SK-N-MC (cell line): ENCODE data around the gene KRT71.
"Not testable (repeated sequence)": the region's sequence is repeated elsewhere in the genome, so short reads cannot be mapped to it uniquely, and the experiment has no call there.

Experiments
- DNase-seq: peaks from one replicate; pipeline ENCODE4 v3.0.0-alpha.2; 2011; ENCODE audit warnings: low read depth, low spot score
- H3K27ac ChIP-seq: fragments of 200-600 bp; sonication (generic); 2 replicates; pipeline ENCODE4 v1.5.1; 2016; ENCODE audit warnings: mixed run types
- H3K36me3 ChIP-seq: fragments of 200-600 bp; sonication (generic); 2 replicates; pipeline ENCODE4 v1.6.1; 2017; ENCODE audit warnings: antibody characterized with exemption, low read length, mixed read lengths; ENCODE audit not compliant: insufficient read depth
- H3K4me3 ChIP-seq: fragments of 200-600 bp; sonication (generic); 2 replicates; pipeline ENCODE4 v1.5.1; 2016
- H3K9ac ChIP-seq: fragments of 200-600 bp; sonication (generic); 2 replicates; pipeline ENCODE4 v1.8.0; 2017; ENCODE audit warnings: mixed run types, mixed read lengths; ENCODE audit not compliant: insufficient read length
- H3K9me3 ChIP-seq: fragments of 200-600 bp; sonication (generic); 2 replicates; pipeline ENCODE4 v1.6.1; 2017; ENCODE audit warnings: low read depth, mild to moderate bottlenecking, antibody characterized with exemption, low read length, moderate library complexity, mixed read lengths
- EZH2 ChIP-seq: fragments of 200-600 bp; sonication (generic); IDR thresholded peaks from one replicate; pipeline ENCODE4 v1.6.1; 2017; ENCODE audit warnings: antibody characterized with exemption
- FOXP2 ChIP-seq: optimal IDR thresholded peaks from 2 replicates; pipeline ENCODE3; 2011; ENCODE audit warnings: mild to moderate bottlenecking, moderate library complexity; ENCODE audit not compliant: insufficient read depth; ENCODE audit errors: extremely low read length, control extremely low read depth
- POLR2AphosphoS5 ChIP-seq: IDR thresholded peaks from 2 replicates; pipeline ENCODE4 v1.6.1; 2012; ENCODE audit warnings: mild to moderate bottlenecking, low read depth, low read length, borderline replicate concordance

KRT71 gene

GRCh38 chr12:52552681-52553195, at the start of gene KRT71:
TSS of gene KRT71 (minus strand) at chr12:52553145. CDS start at chr12:52553077, 68 bp downstream.
- no peak for DNase-seq
- Histone ChIP-seq H3K4me3 (no peak within 1 kb of the TSS), H3K27ac (no peak within 1 kb of the TSS), H3K9me3 (no peaks in the 10 kb centered on the region), H3K36me3 (no peaks in the 10 kb centered on the region), H3K9ac (no peak within 1 kb of the TSS)
- TF ChIP-seq EZH2 (no peak), FOXP2 (no peak), POLR2AphosphoS5 (no peak)

GRCh38 chr12:52602552-52602951, 49.6 kb upstream of the KRT71 start:
- H3K9me3 ChIP-seq: no peaks in the 10 kb centered on the region
- no peak overlapping the region for H3K4me3 ChIP-seq
- no peak for DNase-seq
- TF ChIP-seq FOXP2 (no peak), EZH2 (no peak), POLR2AphosphoS5 (no peak)
- H3K27ac ChIP-seq: no peak overlapping the region
- H3K36me3 ChIP-seq: no peaks in the 10 kb centered on the region
- H3K9ac ChIP-seq: no peak overlapping the region

GRCh38 chr12:52601671-52602070, 48.7 kb upstream of the KRT71 start:
- H3K9ac ChIP-seq: no peak overlapping the region
- H3K36me3 ChIP-seq: no peaks in the 10 kb centered on the region
- no peak for TF ChIP-seq POLR2AphosphoS5
- TF ChIP-seq FOXP2: no peak
- no peak for TF ChIP-seq EZH2
- no peak for DNase-seq
- H3K9me3 ChIP-seq: no peaks in the 10 kb centered on the region
- H3K4me3 ChIP-seq: no peak overlapping the region
- no peak overlapping the region for H3K27ac ChIP-seq

GRCh38 chr12:52600941-52601481, 48.1 kb upstream of the KRT71 start, which contains the start of gene KRT72:
TSS of gene KRT72 (minus strand) at chr12:52601463. CDS start at chr12:52601452, 11 bp downstream.
- no peaks in the 10 kb centered on the region for H3K36me3 ChIP-seq
- TF ChIP-seq FOXP2 (no peak), EZH2 (no peak), POLR2AphosphoS5 (no peak)
- DNase-seq: no peak
- no peak within 1 kb of the TSS for H3K9ac ChIP-seq
- H3K4me3 ChIP-seq: no peak within 1 kb of the TSS
- H3K27ac ChIP-seq: no peak within 1 kb of the TSS
- H3K9me3 ChIP-seq: no peaks in the 10 kb centered on the region

- Histone ChIP-seq H3K9me3 (no peaks in the 10 kb centered on the region), H3K27ac (no peak overlapping the region), H3K9ac (no peak overlapping the region), H3K36me3 (no peaks in the 10 kb centered on the region), H3K4me3 (no peak overlapping the region)
- no peak for DNase-seq
- TF ChIP-seq POLR2AphosphoS5 (no peak), FOXP2 (no peak), EZH2 (no peak)
These were observed 47.5 kb upstream of the KRT71 start for GRCh38 chr12:52600475-52600874.

GRCh38 chr12:52600071-52600470, 47.1 kb upstream of the KRT71 start:
- no peaks in the 10 kb centered on the region for H3K36me3 ChIP-seq
- no peaks in the 10 kb centered on the region for H3K9me3 ChIP-seq
- TF ChIP-seq FOXP2 (no peak), EZH2 (no peak), POLR2AphosphoS5 (no peak)
- H3K4me3 ChIP-seq: no peak overlapping the region
- no peak overlapping the region for H3K9ac ChIP-seq
- no peak for DNase-seq
- no peak overlapping the region for H3K27ac ChIP-seq

- H3K27ac ChIP-seq: no peak overlapping the region
- no peak for TF ChIP-seq POLR2AphosphoS5
- no peak for TF ChIP-seq EZH2
- no peak for TF ChIP-seq FOXP2
- H3K9me3 ChIP-seq: no peaks in the 10 kb centered on the region
- no peak overlapping the region for H3K9ac ChIP-seq
- DNase-seq: no peak
- H3K36me3 ChIP-seq: no peaks in the 10 kb centered on the region
- H3K4me3 ChIP-seq: no peak overlapping the region
These were observed 46.0 kb upstream of the KRT71 start for GRCh38 chr12:52598966-52599365.

- not testable (repeated sequence) for DNase-seq, H3K36me3 ChIP-seq, H3K4me3 ChIP-seq, H3K9ac ChIP-seq, H3K27ac ChIP-seq, H3K9me3 ChIP-seq
These were observed 41.3 kb upstream of the KRT71 start for GRCh38 chr12:52594237-52594636.

- TF ChIP-seq EZH2: no peak
- TF ChIP-seq FOXP2: no peak
- no peak for TF ChIP-seq POLR2AphosphoS5
- Histone ChIP-seq H3K27ac (no peak overlapping the region), H3K36me3 (no peaks in the 10 kb centered on the region), H3K4me3 (no peak overlapping the region), H3K9ac (no peak overlapping the region), H3K9me3 (no peaks in the 10 kb centered on the region)
- no peak for DNase-seq
These were observed 38.6 kb upstream of the KRT71 start for GRCh38 chr12:52591521-52591920.
